GM18909 (cell line): ENCODE measurements around the gene LDB2.

Source experiments
- ATAC-seq: cut with Tn5 transposase; IDR thresholded peaks from one replicate; pipeline ENCODE4 v1.9.1; 2021; ENCODE audit warnings: mild to moderate bottlenecking; ENCODE audit not compliant: unreplicated experiment, poor library complexity

LDB2 gene

DNA sequence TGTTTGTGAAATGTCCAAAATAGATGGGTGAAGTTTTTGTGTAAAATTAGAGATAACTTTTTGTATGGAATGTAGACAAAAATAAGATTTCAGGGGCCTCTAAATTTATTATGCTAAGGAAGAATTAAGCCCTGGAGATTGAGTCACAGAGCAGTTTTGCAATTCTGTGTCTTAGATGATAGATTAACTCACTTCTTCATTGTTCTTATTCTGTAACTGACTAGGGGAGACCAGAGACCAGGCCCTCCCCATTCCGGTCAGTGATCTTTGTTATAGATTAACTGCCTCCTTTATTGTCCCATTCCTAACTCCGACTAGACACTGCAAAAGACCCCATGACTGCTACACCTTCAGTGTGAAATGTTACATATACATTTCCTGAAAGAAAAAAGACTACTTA, 433.8 kb downstream of the LDB2 start:
- no peak for ATAC-seq

DNA sequence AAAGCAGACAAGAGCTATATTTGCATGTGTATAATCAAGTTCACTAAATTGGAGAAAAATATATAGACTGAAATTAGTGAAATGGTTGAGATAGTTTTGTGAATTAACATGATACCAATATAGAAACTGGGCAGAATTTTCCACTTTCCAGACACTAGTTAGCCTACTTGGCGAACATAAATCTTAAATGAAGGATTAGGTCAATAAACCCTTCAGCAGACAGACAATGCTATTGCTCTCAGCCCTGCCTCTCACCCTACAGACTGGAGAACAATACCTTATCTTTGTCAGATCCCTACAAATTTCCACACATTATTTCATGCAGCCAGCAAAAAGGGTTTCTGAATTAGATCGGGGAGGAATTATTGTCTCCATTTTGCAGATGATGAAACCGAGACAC, 435.8 kb downstream of the LDB2 start:
- ATAC-seq, result no peak

DNA sequence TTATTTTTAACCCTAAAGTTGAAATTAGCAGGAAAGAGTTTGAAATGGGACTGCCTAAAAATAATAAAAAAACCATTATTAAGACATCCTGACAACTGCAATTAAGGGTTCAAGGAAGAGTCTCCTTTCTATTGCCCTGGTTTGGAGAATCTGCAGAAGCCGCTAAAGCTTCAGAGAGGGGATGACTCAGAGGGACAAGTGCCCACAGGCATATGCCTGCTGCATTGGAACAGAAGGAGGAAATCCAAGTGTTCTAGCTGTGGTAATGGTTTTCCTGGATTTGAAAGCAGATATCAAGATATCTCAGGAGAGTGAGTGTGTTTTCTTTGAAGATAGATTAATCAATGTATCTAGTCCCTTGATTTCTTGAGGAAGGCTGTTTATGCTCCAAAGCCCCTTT, 437.1 kb downstream of the LDB2 start:
- ATAC-seq, result no peak

DNA sequence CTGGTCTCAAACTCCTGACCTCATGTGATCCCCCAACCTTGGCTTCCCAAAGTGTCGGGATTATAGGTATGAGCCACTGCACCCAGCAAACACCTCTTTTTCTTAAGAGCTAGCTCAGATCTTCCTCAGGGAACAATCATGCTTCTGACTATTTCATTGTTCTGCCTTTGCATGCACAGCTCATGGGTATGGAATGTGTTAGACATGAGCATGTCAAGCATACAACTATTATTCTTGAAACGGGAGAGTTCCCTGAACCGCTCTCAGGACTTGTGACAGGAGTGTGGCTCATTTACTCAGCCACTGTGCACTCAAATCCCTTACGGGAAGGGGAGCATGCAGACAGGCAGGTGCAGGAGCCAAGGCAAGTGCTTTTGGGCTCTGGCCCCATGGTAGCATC, 440.5 kb downstream of the LDB2 start:
- ATAC-seq, result no peak
